OCI-LY3 (cell line): Measurements from ENCODE around the gene ARID1B.

ENCODE experiments used
- H2AFZ ChIP-seq: fragments of 200-600, 300-600 bp; shearing (Covaris generic); 2 replicates; pipeline ENCODE4 v1.6.0; 2014; ENCODE audit warnings: antibody characterized with exemption, low read depth, low read length
- H3K27ac ChIP-seq: fragments of 200-600, 300-600 bp; sonication (generic); 2 replicates; pipeline ENCODE4 v1.5.1; 2014; ENCODE audit warnings: mild to moderate bottlenecking, low read length, moderate library complexity, mixed read lengths
- H3K27me3 ChIP-seq: fragments of 200-600, 300-600 bp; sonication (generic); 2 replicates; pipeline ENCODE4 v1.6.1; 2014; ENCODE audit warnings: low read depth, low read length, mixed read lengths
- H3K36me3 ChIP-seq: fragments of 200-600, 300-600 bp; sonication (generic); replicated peaks from 2 replicates; pipeline ENCODE3; 2014; ENCODE audit warnings: low read depth, low read length, mixed read lengths
- H3K4me1 ChIP-seq: fragments of 300-600, 200-600 bp; sonication (generic); 2 replicates; pipeline ENCODE4 v1.6.1; 2014; ENCODE audit warnings: low read length, mixed read lengths
- H3K4me2 ChIP-seq: fragments of 200-600, 300-600 bp; sonication (generic); 2 replicates; pipeline ENCODE4 v1.6.1; 2014; ENCODE audit warnings: low read length, mixed read lengths
- H3K4me3 ChIP-seq: fragments of 300-600, 200-600 bp; sonication (generic); 2 replicates; pipeline ENCODE4 v1.5.1; 2014; ENCODE audit warnings: antibody characterized with exemption, mild to moderate bottlenecking, low read length, moderate library complexity
- H3K79me2 ChIP-seq: fragments of 300-600, 200-600 bp; shearing (Covaris generic); 2 replicates; pipeline ENCODE4 v1.6.1; 2014; ENCODE audit warnings: mild to moderate bottlenecking, low read length, mixed read lengths
- H3K9ac ChIP-seq: fragments of 300-600, 200-600 bp; shearing (Covaris generic); 2 replicates; pipeline ENCODE4 v1.6.0; 2014; ENCODE audit warnings: mild to moderate bottlenecking, low read length, moderate library complexity
- H3K9me3 ChIP-seq: fragments of 200-600, 300-600 bp; shearing (Covaris generic); 2 replicates; pipeline ENCODE4 v1.6.1; 2014; ENCODE audit warnings: low read length, mixed read lengths; ENCODE audit not compliant: insufficient read depth
- H4K20me1 ChIP-seq: fragments of 200-600, 300-600 bp; sonication (generic); 2 replicates; pipeline ENCODE4 v1.6.1; 2016; ENCODE audit warnings: low read length, mixed read lengths; ENCODE audit not compliant: insufficient read depth
- EZH2phosphoT487 ChIP-seq: fragments of 200-600 bp; shearing (Covaris generic); IDR thresholded peaks from 2 replicates; pipeline ENCODE4 v1.6.1; 2018; ENCODE audit warnings: antibody characterized with exemption, mixed run types, low read depth
- TF ChIP-seq, protein P1 (sequence below): fragments of 200-600, 300-600 bp; sonication (generic); IDR thresholded peaks from 2 replicates; pipeline ENCODE4 v1.5.1; 2014; ENCODE audit warnings: antibody characterized with exemption, low read length, low read depth

The ARID1B gene

DNA sequence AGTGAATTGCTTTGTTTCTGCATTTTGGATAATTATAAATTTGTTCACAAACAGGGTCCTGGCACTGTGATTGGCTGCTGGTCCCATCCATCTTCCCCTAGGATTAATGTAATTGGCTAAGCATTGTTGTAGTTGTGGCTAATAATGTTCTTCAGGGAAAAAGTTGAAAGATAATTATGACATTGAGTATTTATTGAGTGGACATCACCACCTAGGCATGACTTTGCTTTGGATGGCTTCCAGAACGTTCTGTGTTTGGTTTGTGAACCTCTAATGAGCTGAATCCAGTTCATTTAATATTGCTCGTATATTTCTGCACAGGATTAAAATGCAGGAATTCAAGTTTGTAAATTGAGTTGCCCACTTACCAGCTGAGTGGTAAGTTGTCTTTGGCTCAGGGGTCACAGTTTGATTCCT, 55.1 kb downstream of the ARID1B start:
- Histone ChIP-seq H3K36me3 (peaks cover 7% of the 10 kb centered on the region), H3K27me3 (no peaks in the 10 kb centered on the region), H3K4me2 (no peak overlapping the region)

DNA sequence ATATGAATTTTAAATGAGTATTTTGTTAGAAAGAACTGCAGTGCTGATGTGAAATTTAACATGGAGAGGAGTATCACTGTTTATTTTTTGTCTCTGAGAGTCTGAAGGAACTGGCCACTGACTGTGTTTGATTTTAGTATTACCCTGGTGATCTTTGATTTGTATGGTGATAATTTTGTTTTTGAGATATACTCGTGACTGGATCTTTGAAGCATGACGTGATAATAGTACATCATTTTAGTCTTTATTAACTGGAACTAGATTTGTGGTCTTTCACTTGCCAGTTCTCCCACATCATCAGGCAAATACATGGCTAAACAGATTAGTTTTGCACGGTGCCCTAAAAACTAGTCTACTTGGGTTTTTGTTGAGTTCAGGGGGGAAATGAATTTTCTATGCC, 55.5 kb downstream of the ARID1B start:
- Histone ChIP-seq H4K20me1 (peaks cover 20% of the 10 kb centered on the region; the same call in 1 of the 2 replicates), H3K4me2 (no peak overlapping the region), H3K79me2 (peaks cover 40% of the 10 kb centered on the region), H3K27ac (no peak overlapping the region), H3K9ac (no peak overlapping the region), H2AFZ (no peak overlapping the region), H3K4me1 (no peaks in the 10 kb centered on the region), H3K36me3 (peaks cover 7% of the 10 kb centered on the region), H3K9me3 (no peaks in the 10 kb centered on the region), H3K27me3 (no peaks in the 10 kb centered on the region), H3K4me3 (no peak overlapping the region)
- TF ChIP-seq, protein P1, sequence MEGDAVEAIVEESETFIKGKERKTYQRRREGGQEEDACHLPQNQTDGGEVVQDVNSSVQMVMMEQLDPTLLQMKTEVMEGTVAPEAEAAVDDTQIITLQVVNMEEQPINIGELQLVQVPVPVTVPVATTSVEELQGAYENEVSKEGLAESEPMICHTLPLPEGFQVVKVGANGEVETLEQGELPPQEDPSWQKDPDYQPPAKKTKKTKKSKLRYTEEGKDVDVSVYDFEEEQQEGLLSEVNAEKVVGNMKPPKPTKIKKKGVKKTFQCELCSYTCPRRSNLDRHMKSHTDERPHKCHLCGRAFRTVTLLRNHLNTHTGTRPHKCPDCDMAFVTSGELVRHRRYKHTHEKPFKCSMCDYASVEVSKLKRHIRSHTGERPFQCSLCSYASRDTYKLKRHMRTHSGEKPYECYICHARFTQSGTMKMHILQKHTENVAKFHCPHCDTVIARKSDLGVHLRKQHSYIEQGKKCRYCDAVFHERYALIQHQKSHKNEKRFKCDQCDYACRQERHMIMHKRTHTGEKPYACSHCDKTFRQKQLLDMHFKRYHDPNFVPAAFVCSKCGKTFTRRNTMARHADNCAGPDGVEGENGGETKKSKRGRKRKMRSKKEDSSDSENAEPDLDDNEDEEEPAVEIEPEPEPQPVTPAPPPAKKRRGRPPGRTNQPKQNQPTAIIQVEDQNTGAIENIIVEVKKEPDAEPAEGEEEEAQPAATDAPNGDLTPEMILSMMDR, result no peak
- no peak for TF ChIP-seq EZH2phosphoT487

More for the DNA sequence above, 55.1 kb downstream of the ARID1B start:
- no peaks in the 10 kb centered on the region for H3K4me1 ChIP-seq
- H2AFZ ChIP-seq, result no peak overlapping the region
- H3K9me3 ChIP-seq, result no peaks in the 10 kb centered on the region
- no peak overlapping the region for H3K27ac ChIP-seq
- peaks cover 43% of the 10 kb centered on the region for H3K79me2 ChIP-seq
- H4K20me1 ChIP-seq, result peaks cover 21% of the 10 kb centered on the region; the same call in 1 of the 2 replicates
- TF ChIP-seq, protein P1, result no peak
- no peak for TF ChIP-seq EZH2phosphoT487
- no peak overlapping the region for H3K4me3 ChIP-seq
- H3K9ac ChIP-seq, result no peak overlapping the region

DNA sequence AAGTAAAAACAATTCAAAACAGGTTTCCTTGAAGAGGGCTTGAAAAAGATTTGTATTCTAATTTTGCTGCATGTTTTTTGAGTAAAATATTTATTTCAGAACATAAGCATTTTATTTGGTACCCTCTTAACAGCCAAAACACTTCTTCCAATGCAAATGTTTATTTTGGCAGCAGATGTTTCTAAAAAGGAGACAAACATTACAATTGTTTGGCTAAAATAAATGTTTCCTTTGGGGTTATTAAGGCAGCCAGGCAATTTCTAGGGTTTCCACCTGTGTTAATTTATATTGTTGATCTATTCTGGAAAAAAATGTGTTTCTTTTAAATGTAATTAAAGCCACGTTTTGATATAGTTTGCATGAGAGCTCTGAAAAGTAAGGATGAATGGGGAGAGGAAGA, 56.6 kb downstream of the ARID1B start:
- H3K4me3 ChIP-seq, result no peak overlapping the region
- H3K9ac ChIP-seq, result no peak overlapping the region
- H2AFZ ChIP-seq, result no peak overlapping the region
- no peak overlapping the region for H3K27ac ChIP-seq
- H3K27me3 ChIP-seq, result no peaks in the 10 kb centered on the region
- peaks cover 14% of the 10 kb centered on the region; the same call in 1 of the 2 replicates for H4K20me1 ChIP-seq
- TF ChIP-seq, protein P1, result no peak
- no peak for TF ChIP-seq EZH2phosphoT487
- H3K4me2 ChIP-seq, result no peak overlapping the region
- H3K36me3 ChIP-seq, result peaks cover 7% of the 10 kb centered on the region
- H3K4me1 ChIP-seq, result no peaks in the 10 kb centered on the region
- H3K79me2 ChIP-seq, result peaks cover 32% of the 10 kb centered on the region
- H3K9me3 ChIP-seq, result no peaks in the 10 kb centered on the region

DNA sequence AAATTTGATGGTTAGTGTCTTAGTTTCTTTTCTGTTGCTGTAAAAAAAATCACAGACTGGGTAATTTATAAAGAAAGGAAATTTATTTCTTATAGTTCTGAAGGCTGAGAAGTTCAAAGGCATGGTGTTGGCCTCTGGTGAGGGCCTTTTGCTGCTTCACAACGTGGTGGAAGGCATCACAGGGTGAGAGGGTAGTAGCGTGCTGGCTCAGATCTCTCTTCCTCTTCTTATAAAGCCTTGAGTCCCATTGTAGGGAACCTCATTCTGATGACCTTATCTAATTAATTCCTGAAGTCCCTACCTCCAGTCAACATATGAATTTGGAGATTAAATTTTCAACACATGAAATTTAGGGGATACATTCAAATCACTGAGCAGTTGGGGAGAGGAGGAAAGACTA, 62.0 kb downstream of the ARID1B start:
- Histone ChIP-seq H3K79me2 (peaks cover 48% of the 10 kb centered on the region), H3K9me3 (no peaks in the 10 kb centered on the region), H3K4me1 (no peaks in the 10 kb centered on the region), H3K9ac (no peak overlapping the region), H3K4me2 (no peak overlapping the region), H4K20me1 (peaks cover 21% of the 10 kb centered on the region), H2AFZ (no peak overlapping the region), H3K27ac (no peak overlapping the region), H3K4me3 (no peak overlapping the region), H3K27me3 (no peaks in the 10 kb centered on the region), H3K36me3 (peaks cover 3% of the 10 kb centered on the region)
- TF ChIP-seq, protein P1, result no peak
- TF ChIP-seq EZH2phosphoT487, result no peak
